PFSK-1 (cell line): Measurements from ENCODE around the gene ERCC1.

ENCODE experiments used
- FOXP2 ChIP-seq: optimal IDR thresholded peaks from 2 replicates; pipeline ENCODE3; 2011; ENCODE audit warnings: borderline replicate concordance, control low read depth, inconsistent platforms; ENCODE audit not compliant: insufficient read depth; ENCODE audit errors: extremely low read length, extremely low read depth
- POLR2AphosphoS5 ChIP-seq: IDR thresholded peaks from 2 replicates; pipeline ENCODE4 v1.6.1; 2012; ENCODE audit warnings: low read depth, mild to moderate bottlenecking, control low read depth, low read length, moderate library complexity
- SIN3A ChIP-seq: IDR thresholded peaks from 2 replicates; pipeline ENCODE4 v1.6.1; 2012; ENCODE audit warnings: mild to moderate bottlenecking, low read length, moderate library complexity, borderline replicate concordance; ENCODE audit not compliant: insufficient read depth
- TAF1 ChIP-seq: IDR thresholded peaks from 2 replicates; pipeline ENCODE4 v1.6.1; 2012; ENCODE audit warnings: low read length, control low read depth, borderline replicate concordance; ENCODE audit not compliant: insufficient read depth
- TF ChIP-seq, protein P1 (sequence below), 2 experiments: IDR thresholded peaks; 2 replicates each; pipeline versions ENCODE4 v1.6.1 to v1.8.0; 2011 to 2012; ENCODE audit warnings: low read depth in 2 of 2, low read length in 2 of 2, control low read depth in 1 of 2, inconsistent platforms in 1 of 2, mild to moderate bottlenecking in 1 of 2, moderate library complexity in 1 of 2; ENCODE audit not compliant: insufficient read depth in 1 of 2

The ERCC1 gene

DNA sequence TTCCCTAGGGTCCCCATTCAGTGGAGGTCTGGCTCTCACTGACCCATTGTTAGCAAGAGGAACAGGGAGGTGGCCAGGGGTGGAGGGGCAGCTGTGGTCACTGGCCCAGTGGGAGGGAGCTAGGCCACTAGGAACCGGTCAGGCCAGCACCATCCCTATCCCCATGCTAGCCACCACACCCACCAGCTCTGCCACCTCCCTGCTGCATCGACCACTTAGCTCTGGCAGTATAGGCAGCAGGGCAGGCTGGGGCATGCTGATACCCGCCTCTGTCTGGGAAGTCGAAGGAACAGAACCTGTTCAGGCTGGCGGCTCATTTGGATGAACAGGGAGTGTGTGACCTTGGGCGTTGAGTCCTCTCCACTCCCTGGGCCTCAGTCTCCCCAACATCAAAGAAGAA is 23.5 kb downstream of the ERCC1 start:
- TF ChIP-seq, protein P1, sequence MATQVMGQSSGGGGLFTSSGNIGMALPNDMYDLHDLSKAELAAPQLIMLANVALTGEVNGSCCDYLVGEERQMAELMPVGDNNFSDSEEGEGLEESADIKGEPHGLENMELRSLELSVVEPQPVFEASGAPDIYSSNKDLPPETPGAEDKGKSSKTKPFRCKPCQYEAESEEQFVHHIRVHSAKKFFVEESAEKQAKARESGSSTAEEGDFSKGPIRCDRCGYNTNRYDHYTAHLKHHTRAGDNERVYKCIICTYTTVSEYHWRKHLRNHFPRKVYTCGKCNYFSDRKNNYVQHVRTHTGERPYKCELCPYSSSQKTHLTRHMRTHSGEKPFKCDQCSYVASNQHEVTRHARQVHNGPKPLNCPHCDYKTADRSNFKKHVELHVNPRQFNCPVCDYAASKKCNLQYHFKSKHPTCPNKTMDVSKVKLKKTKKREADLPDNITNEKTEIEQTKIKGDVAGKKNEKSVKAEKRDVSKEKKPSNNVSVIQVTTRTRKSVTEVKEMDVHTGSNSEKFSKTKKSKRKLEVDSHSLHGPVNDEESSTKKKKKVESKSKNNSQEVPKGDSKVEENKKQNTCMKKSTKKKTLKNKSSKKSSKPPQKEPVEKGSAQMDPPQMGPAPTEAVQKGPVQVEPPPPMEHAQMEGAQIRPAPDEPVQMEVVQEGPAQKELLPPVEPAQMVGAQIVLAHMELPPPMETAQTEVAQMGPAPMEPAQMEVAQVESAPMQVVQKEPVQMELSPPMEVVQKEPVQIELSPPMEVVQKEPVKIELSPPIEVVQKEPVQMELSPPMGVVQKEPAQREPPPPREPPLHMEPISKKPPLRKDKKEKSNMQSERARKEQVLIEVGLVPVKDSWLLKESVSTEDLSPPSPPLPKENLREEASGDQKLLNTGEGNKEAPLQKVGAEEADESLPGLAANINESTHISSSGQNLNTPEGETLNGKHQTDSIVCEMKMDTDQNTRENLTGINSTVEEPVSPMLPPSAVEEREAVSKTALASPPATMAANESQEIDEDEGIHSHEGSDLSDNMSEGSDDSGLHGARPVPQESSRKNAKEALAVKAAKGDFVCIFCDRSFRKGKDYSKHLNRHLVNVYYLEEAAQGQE (IDR thresholded peaks at IDR 0.05; ENCODE audit: insufficient read depth in 1 of 2, low read depth in 2 of 2, low read length in 2 of 2) = no peak
- TF ChIP-seq POLR2AphosphoS5 (no peak), SIN3A (no peak), TAF1 (no peak), FOXP2 (no peak)

DNA sequence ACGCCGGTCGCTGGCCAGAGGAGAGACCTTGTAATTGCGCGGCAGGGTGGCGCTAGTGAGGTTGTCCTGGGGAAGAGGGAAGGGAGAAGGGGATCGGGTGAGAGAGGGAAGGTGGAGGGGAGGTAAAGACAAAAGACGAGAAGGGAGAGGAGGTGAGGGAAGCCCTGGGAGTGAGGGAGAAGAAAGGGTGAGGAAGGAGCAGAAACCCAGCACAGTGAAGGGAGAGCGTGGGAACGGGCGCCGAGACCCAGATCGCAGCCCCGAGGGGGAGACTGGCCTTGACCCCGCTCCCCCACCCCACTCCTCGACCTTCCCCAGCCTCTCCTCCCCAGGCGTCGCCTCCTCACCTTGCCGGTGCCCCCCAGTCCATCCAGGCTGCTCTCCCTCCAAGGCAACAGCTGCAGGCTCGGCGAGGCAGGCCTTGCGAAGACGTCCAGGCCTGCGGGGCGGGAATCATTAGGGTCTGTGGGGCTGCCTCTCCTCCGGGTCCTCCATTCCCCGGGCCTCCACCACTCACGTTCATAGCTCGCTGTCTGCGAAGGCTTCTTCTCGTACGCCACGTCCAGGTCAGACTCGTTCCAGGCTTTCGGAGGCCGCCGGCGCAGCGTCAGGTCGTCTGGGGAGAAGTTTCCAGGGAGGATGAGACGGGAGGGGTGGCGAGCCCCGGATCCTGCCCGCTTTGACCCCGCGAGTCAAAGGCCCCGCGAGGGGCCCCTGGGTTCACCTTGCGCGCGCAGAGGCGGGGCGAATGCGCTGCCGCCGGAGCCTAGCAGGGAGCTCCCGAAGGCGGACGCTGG is 27.7 kb downstream of the ERCC1 start:
- no peak for TF ChIP-seq TAF1
- no peak for TF ChIP-seq POLR2AphosphoS5
- TF ChIP-seq FOXP2 = no peak
- no peak for TF ChIP-seq SIN3A
- TF ChIP-seq, protein P1 (IDR thresholded peaks at IDR 0.05; ENCODE audit: insufficient read depth in 1 of 2, low read depth in 2 of 2, low read length in 2 of 2) = no peak

DNA sequence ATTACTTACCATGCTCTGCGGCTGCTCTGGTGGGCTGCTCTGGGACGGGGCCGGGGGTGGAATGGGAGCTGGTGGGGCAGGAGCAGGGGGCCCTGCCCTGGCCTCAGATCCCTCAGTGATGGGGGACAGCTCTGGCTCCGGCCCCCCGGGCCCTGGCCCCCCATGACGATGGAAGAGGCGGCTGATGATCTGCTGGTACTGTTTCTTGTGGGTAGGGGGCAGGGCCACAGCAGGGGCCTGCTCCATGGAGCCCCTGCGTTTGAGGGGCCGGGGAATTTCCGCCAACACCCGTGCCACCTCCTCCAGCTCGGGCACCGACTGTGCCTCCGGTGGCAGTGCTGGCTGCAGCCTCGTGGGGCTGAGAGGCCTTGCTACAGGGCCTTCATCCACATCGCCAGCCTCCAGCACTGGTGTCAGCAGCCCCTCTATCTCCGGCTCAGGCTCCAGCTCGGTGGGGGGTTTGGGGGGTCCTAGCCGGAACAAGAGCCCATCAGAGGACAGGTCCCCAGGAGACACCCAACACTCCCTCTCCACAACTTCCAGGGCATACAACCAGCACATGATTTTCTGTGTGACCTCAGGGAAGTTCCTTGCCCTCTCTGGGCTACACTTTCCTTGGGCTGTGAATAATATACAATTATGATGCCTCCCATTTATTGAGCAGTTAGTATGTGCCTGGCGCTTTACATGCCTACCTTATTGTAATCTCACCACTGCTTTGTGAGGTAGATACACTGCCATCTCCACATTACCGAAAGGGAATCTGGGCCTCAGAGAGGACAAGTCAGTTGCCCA is 31.6 kb downstream of the ERCC1 start:
- TF ChIP-seq FOXP2 (no peak), TAF1 (no peak), POLR2AphosphoS5 (no peak), SIN3A (no peak)
- TF ChIP-seq, protein P1 (IDR thresholded peaks at IDR 0.05; ENCODE audit: insufficient read depth in 1 of 2, low read depth in 2 of 2, low read length in 2 of 2) = no peak

DNA sequence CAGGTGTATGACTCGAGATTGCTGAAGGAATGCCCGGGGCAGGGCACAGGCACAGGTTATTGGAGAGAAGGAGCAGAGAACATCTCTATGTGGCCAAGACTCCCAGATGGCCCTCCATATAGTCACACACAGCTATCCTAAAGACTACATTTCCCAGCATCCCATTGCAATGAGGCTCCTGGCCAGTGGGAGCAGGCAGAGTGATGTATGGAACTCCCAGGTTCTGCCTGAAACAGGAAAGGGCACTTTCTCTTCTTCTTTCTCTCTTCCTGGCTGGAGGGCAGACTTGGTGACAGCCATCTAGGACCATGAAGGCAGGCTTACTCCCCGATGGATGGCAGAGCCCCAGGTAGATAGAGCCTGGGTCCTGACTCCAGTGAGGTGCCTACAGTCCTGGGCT is 32.4 kb downstream of the ERCC1 start:
- TF ChIP-seq SIN3A (no peak), POLR2AphosphoS5 (no peak; the same call in 1 of the 2 replicates), TAF1 (no peak), FOXP2 (no peak)
- TF ChIP-seq, protein P1 (IDR thresholded peaks at IDR 0.05; ENCODE audit: insufficient read depth in 1 of 2, low read depth in 2 of 2, low read length in 2 of 2) = no peak
